Dedifferentiated amniotic fluid mesenchymal stem cell (primary cell): Measurements from ENCODE around the gene ACP6.
"Not testable (repeated sequence)": the region's sequence is repeated elsewhere in the genome, so short reads cannot be mapped to it uniquely, and the experiment has no call there.

ENCODE experiments used
- DNase-seq: peaks from one replicate; pipeline ENCODE4 v3.0.0-alpha.2; 2016; ENCODE audit errors: extremely low spot score

Gene ACP6

DNA sequence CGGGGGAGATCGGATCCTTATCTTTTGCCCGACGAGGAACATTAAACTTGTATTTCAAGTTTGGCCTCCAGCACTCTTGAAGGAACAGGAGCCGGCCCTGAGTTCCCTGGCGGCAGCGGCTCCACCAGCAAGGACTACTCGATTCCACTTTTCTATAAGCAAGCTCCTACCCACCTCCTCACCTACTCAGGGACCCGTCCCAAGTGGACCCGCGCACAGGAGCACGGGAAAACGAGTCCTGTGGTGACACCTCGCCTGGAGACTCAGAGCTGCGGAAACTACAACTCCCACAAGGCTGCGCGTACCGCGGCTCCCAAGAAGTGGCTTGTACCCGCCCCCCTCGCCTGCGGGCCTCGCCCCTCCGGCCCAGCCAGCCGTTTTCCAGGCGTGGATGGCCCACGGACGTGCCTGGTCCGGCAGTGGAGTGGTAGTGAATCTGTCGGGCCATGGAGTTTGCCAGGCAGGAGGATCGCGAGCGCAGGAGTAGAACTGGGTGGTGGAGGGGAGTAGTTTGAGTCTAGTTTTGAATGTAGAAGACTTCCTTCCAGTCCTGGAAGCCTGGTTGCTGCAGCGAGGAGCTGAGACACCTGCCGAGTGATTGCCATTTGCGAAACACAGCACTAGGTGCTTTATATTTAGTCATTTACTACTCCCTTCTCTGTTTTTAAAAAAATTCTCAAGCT lies at the start of gene ACP6:
ACP6 (minus strand) TSS at position 206 of the 683 bp plus-strand sequence. CDS start 476 bp downstream, outside the sequence.
- peak; percentile 93 for DNase-seq

- DNase-seq, result no peak
Observed at GRCh38 chr1:147719711-147720225, 49.4 kb upstream of the ACP6 start.

GRCh38 chr1:147719029-147719698 lies 48.8 kb upstream of the ACP6 start:
- no peak for DNase-seq

DNA sequence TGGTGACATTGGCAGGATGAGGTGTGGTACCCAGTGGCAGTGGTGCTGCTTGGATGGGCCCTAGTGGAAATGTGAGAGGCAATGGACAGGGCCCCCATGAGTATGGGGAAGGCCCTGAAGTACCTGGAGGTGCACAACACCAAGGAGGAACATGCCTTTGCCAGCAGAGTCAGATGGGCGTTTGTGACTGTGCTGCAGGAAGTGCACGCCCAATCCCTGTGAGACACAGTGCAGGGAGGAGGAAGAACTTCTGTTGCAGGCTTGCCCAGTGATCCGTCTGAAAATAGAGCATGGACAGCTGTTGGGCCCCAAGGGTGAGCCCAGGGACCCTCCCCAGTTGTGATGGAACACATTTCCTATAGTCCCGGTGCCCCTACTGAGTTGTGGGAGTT lies 47.4 kb upstream of the ACP6 start:
- DNase-seq, result no peak

GRCh38 chr1:147717051-147717705 lies 46.9 kb upstream of the ACP6 start:
- no peak for DNase-seq

GRCh38 chr1:147712605-147713004 lies 42.3 kb upstream of the ACP6 start:
- no peak for DNase-seq

- peak; percentile 57 for DNase-seq
Observed at GRCh38 chr1:147700042-147701006, 30.0 kb upstream of the ACP6 start.

DNA sequence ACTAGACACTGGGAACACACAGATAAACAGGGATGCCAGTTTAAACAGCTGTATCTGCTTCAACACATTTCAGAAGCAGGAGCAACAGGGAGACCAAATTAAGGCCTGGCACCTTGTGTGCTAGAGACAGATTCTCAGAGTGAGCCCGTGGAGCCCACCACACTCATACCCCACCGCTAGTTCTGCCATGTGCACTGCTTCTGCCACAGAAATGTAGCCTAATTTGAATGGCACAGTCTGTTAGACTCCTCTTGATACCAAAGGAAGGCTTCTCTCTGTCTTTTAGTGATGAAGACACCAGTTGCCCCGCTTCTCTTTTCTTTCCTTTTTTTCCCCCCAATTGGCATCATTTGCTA lies 29.3 kb upstream of the ACP6 start:
- no peak for DNase-seq

DNA sequence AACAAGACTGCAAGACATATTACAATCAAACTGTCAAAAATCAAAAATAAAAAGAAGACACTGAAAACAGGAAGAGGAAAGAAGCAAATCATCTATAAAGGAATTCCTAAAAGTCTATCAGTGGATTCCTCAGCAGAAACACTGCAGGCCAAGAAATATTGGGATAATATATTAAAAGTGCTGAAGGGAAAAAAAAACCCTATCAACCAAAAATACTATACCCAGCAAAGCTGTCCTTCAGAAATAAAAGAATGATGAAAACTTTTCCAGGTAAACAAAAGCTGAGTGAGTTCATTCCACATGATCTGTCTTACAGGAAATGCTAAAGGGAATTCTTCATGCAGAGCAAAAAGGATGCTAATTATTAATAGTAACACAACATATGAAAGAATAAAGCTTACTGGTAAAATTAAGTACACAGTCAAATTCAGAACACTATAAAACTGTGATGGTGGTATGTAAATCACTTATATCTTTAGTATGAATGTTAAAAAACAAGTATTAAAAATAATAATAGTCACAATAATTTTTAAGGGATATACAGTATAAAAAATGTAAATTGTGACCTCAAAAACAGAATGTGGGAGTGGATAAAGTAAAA lies 12.9 kb upstream of the ACP6 start:
- no peak for DNase-seq

DNA sequence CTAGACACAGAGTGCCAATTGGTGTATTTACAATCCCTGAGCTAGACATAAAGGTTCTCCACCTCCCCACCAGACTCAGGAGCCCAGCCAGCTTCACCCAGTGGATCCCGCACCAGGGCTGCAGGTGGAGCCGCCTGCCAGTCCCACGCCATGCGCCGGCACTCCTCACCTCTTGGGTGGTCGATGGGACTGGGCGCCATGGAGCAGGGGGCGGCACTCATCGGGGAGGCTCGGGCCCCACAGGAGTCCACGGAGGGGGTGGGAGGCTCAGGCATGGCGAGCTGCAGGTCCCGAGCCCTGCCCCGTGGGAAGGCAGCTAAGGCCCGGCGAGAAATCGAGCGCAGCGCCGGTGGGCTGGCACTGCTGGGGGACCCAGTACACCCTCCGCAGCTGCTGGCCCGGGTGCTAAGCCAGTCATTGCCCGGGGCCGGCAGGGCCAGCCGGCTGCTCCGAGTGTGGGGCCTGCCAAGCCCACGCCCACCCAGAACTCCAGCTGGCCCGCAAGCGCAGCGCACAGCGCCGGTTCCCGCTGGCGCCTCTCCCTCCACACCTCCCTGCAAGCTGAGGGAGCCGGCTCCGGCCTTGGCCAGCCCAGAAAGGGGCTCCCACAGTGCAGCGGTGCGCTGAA lies 10.4 kb upstream of the ACP6 start:
- DNase-seq, result not testable (repeated sequence)

GRCh38 chr1:147677681-147678080 lies 7.4 kb upstream of the ACP6 start:
- not testable (repeated sequence) for DNase-seq

DNA sequence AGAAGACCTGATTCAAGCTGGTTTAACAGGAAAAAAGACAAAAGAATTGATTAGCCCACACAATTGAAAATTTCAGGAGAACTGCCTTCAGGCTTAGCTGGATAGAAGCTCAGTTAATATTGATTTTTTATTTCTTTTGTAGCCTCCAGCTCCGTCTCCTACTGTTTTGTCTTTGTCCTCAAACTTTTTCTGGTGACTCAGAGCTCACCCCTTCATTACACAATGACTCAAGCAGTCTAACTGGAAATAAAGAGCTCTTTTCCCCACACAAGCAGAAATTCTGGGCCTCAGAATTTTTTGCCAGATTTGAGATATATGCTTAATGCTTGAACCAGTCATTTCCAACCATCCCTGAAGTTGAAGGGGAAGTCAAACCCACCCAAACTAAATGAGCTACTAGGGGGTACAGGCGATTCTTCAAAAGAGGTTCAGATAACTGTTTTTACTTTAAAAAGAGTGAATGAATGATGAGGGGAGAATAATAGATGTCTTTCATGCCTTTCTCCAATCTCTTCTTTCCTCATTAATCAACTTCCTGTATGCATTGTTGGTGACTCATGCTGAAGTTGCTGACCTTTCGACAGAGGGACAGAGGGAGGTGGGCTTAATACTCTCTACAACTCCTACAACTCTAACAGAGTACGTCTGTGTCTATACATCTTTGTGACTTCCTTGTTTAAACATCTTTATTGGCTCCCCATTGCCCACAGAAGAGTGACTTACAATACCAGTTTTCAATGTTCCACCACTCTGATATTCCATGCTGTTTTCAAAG lies 6.2 kb upstream of the ACP6 start:
- DNase-seq, result no peak

DNA sequence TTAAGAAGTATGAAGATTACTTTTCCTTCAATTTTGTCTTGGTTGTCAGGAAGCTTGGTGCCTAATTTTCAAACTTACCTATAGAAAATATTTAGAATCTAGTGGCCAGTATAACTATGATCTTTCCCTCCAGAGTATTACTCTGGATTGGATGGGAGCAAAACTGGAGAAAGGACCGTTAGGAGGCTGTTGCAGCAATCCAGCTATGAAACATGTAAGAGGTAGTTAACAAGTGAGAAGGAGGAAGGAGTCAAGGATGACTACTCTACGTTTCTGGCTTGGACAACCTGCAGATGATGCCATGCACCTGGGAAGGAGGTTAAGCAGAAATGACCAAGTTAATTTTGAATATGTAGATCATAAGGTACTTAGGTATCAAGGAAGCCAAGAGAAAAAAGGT lies 3.5 kb upstream of the ACP6 start:
- no peak for DNase-seq

DNA sequence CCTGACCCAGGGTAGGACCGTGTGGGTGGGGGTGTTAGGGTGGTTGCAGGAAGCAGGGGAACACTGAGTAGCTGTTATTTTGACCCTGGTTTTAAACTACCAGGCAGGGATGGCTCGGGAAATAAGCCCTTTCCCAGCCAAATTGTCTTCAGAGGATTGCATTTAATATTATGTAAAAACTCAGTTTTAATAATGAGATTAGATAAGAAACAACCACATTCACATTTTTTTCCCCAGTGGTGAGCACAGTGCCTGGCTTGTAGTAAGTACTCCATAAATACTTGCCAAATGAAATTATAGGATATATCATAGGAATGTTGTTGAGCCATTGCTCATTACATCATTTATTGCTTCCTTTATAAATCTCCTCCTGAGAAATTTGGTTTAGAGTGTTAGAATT lies 3.1 kb upstream of the ACP6 start:
- DNase-seq, result no peak

GRCh38 chr1:147669469-147670318 lies 630 bp downstream of the ACP6 start:
- peak; percentile 16 for DNase-seq

- DNase-seq, result no peak
Observed at GRCh38 chr1:147665521-147665920, 4.8 kb downstream of the ACP6 start.

DNA sequence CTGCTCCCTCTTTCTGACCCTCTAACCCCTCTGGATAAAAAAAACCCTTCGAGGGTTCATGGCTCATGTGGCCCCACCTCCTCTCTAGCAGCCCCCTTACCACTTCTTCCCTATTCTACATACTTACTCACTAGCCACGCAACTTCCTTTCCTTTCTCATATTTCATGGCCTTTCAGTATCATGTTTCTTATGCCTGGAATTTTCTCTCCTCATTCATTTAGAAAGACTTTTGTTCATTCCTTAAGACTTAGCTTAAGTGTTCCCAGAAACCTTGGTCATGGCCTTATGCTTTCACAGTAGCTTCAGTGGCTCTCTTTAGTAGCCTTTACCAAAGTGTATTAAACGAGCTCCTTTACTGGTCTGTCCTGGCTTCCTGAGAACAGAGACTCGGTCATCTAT lies 6.1 kb downstream of the ACP6 start:
- DNase-seq, result no peak

DNA sequence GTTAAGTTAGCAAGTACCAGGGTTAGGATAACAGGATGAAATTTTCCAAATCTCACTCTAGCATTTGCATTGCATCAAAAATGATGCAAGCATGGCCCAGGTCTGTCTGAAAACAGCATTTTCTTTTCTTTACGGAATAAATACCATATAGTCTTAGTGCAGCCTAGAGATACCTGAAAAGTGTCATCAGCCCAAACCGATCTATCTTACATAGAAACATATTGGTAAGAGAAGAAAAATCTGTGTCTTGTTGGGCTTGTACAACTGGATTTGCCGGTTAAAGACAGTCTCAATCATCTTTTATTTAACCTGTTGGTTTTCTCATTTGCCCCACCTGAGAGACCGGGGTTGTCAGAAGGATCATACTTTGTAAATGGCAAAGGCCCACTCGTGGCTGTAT lies 15.8 kb downstream of the ACP6 start:
- no peak for DNase-seq

DNA sequence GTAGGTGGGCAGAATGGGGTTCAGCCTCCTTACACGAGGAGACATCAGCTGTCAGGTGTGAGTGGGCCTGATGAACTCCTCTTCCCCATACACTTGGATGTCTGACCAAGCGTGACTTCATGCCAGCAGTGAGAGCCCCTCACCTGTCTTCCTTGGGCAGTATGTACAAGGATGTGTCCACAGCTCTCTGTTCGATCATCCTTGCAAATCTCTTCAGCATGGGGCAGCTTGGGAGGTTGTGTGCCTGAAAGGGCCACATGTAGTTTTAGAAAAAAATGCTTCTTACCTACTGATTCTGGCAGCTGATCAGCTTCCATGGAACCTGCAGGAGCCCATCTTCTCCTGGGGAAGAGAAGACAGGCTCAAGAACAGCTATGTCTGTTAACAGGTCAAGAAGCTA lies 18.0 kb downstream of the ACP6 start:
- DNase-seq, result no peak
